ENCODE measurements around the gene DUSP23. TPM values are rescaled to one million over a fixed set of nuclear protein-coding genes. Genes with fewer than 3 reads are reported as not detected.

The DUSP23 gene
- 23.8 and 38.9 TPM in 2 replicates for total RNA-seq (2012; rRNA removed)

- peak within 1 kb of the TSS; percentile 83 for H3K4me3 ChIP-seq (ENCODE audit: low read length)
- peak within 1 kb of the TSS; percentile 78 for H3K9ac ChIP-seq (ENCODE audit: low read depth, low read length)
- H3K4me2 ChIP-seq (ENCODE audit: low read length) = peak within 1 kb of the TSS; percentile 87
- peaks cover 46% of the 10 kb centered on the region for H3K4me1 ChIP-seq (ENCODE audit: control insufficient read depth, insufficient read depth, low read length)
- no peaks in the 10 kb centered on the region for H3K36me3 ChIP-seq (ENCODE audit: insufficient read depth, low read length)
- H3K27me3 ChIP-seq (ENCODE audit: control insufficient read depth, insufficient read depth, low read length) = no peaks in the 10 kb centered on the region
- H3K9me3 ChIP-seq (replicated peaks; ENCODE audit: low read length) = no peaks in the 10 kb centered on the region
Observed at GRCh38 chr1:159780583-159781582, at the start of gene DUSP23. Gene DUSP23, plus strand, starts transcription at chr1:159780962. Its CDS starts 139 bp downstream, at chr1:159781101.

- H3K9ac ChIP-seq (ENCODE audit: low read depth, low read length) = no peak overlapping the region
Observed at GRCh38 chr1:159737238-159737916, 43.4 kb upstream of the DUSP23 start.

GRCh38 chr1:159743651-159744410 lies 36.9 kb upstream of the DUSP23 start:
- Histone ChIP-seq H3K9ac (ENCODE audit: low read depth, low read length) (no peak overlapping the region), H3K4me2 (ENCODE audit: low read length) (no peak overlapping the region), H3K4me1 (ENCODE audit: control insufficient read depth, insufficient read depth, low read length) (no peaks in the 10 kb centered on the region), H3K4me3 (ENCODE audit: low read length) (no peak overlapping the region), H3K9me3 (replicated peaks; ENCODE audit: low read length) (no peaks in the 10 kb centered on the region), H3K27me3 (ENCODE audit: control insufficient read depth, insufficient read depth, low read length) (no peaks in the 10 kb centered on the region), H3K36me3 (ENCODE audit: insufficient read depth, low read length) (no peaks in the 10 kb centered on the region)

More at GRCh38 chr1:159737238-159737916, 43.4 kb upstream of the DUSP23 start:
- Histone ChIP-seq H3K4me3 (ENCODE audit: low read length) (no peak overlapping the region), H3K27me3 (ENCODE audit: control insufficient read depth, insufficient read depth, low read length) (no peaks in the 10 kb centered on the region), H3K9me3 (replicated peaks; ENCODE audit: low read length) (no peaks in the 10 kb centered on the region), H3K4me1 (ENCODE audit: control insufficient read depth, insufficient read depth, low read length) (no peaks in the 10 kb centered on the region), H3K36me3 (ENCODE audit: insufficient read depth, low read length) (no peaks in the 10 kb centered on the region), H3K4me2 (ENCODE audit: low read length) (no peak overlapping the region)

GRCh38 chr1:159746666-159747065 lies 34.1 kb upstream of the DUSP23 start:
- no peak overlapping the region for H3K4me2 ChIP-seq (ENCODE audit: low read length)
- no peaks in the 10 kb centered on the region for H3K27me3 ChIP-seq (ENCODE audit: control insufficient read depth, insufficient read depth, low read length)
- H3K9me3 ChIP-seq (replicated peaks; ENCODE audit: low read length) = no peaks in the 10 kb centered on the region
- H3K36me3 ChIP-seq (ENCODE audit: insufficient read depth, low read length) = no peaks in the 10 kb centered on the region
- H3K4me1 ChIP-seq (ENCODE audit: control insufficient read depth, insufficient read depth, low read length) = no peaks in the 10 kb centered on the region
- no peak overlapping the region for H3K4me3 ChIP-seq (ENCODE audit: low read length)
- H3K9ac ChIP-seq (ENCODE audit: low read depth, low read length) = no peak overlapping the region

GRCh38 chr1:159748370-159748769 lies 32.4 kb upstream of the DUSP23 start:
- H3K4me1 ChIP-seq (ENCODE audit: control insufficient read depth, insufficient read depth, low read length) = peaks cover 4% of the 10 kb centered on the region
- H3K27me3 ChIP-seq (ENCODE audit: control insufficient read depth, insufficient read depth, low read length) = no peaks in the 10 kb centered on the region
- H3K36me3 ChIP-seq (ENCODE audit: insufficient read depth, low read length) = no peaks in the 10 kb centered on the region
- H3K4me3 ChIP-seq (ENCODE audit: low read length) = no peak overlapping the region
- no peak overlapping the region for H3K9ac ChIP-seq (ENCODE audit: low read depth, low read length)
- no peaks in the 10 kb centered on the region for H3K9me3 ChIP-seq (replicated peaks; ENCODE audit: low read length)
- H3K4me2 ChIP-seq (ENCODE audit: low read length) = no peak overlapping the region

- no peaks in the 10 kb centered on the region for H3K27me3 ChIP-seq (ENCODE audit: control insufficient read depth, insufficient read depth, low read length)
- peaks cover 4% of the 10 kb centered on the region for H3K4me1 ChIP-seq (ENCODE audit: control insufficient read depth, insufficient read depth, low read length)
- H3K4me2 ChIP-seq (ENCODE audit: low read length) = no peak overlapping the region
- no peak overlapping the region for H3K4me3 ChIP-seq (ENCODE audit: low read length)
- H3K9ac ChIP-seq (ENCODE audit: low read depth, low read length) = no peak overlapping the region
- H3K9me3 ChIP-seq (replicated peaks; ENCODE audit: low read length) = no peaks in the 10 kb centered on the region
- H3K36me3 ChIP-seq (ENCODE audit: insufficient read depth, low read length) = no peaks in the 10 kb centered on the region
Observed at GRCh38 chr1:159749630-159750029, 31.1 kb upstream of the DUSP23 start.

GRCh38 chr1:159750621-159751020 lies 30.1 kb upstream of the DUSP23 start:
- Histone ChIP-seq H3K4me3 (ENCODE audit: low read length) (no peak overlapping the region), H3K4me2 (ENCODE audit: low read length) (no peak overlapping the region), H3K9ac (ENCODE audit: low read depth, low read length) (no peak overlapping the region), H3K27me3 (ENCODE audit: control insufficient read depth, insufficient read depth, low read length) (no peaks in the 10 kb centered on the region), H3K9me3 (replicated peaks; ENCODE audit: low read length) (no peaks in the 10 kb centered on the region), H3K36me3 (ENCODE audit: insufficient read depth, low read length) (no peaks in the 10 kb centered on the region), H3K4me1 (ENCODE audit: control insufficient read depth, insufficient read depth, low read length) (peaks cover 4% of the 10 kb centered on the region)

GRCh38 chr1:159751031-159751430 lies 29.7 kb upstream of the DUSP23 start:
- Histone ChIP-seq H3K4me2 (ENCODE audit: low read length) (no peak overlapping the region), H3K9me3 (replicated peaks; ENCODE audit: low read length) (no peaks in the 10 kb centered on the region), H3K9ac (ENCODE audit: low read depth, low read length) (no peak overlapping the region), H3K4me1 (ENCODE audit: control insufficient read depth, insufficient read depth, low read length) (peaks cover 4% of the 10 kb centered on the region), H3K36me3 (ENCODE audit: insufficient read depth, low read length) (no peaks in the 10 kb centered on the region), H3K27me3 (ENCODE audit: control insufficient read depth, insufficient read depth, low read length) (no peaks in the 10 kb centered on the region), H3K4me3 (ENCODE audit: low read length) (no peak overlapping the region)

- Histone ChIP-seq H3K4me3 (ENCODE audit: low read length) (no peak overlapping the region), H3K4me2 (ENCODE audit: low read length) (no peak overlapping the region), H3K4me1 (ENCODE audit: control insufficient read depth, insufficient read depth, low read length) (peaks cover 4% of the 10 kb centered on the region), H3K9ac (ENCODE audit: low read depth, low read length) (no peak overlapping the region), H3K9me3 (replicated peaks; ENCODE audit: low read length) (no peaks in the 10 kb centered on the region), H3K27me3 (ENCODE audit: control insufficient read depth, insufficient read depth, low read length) (no peaks in the 10 kb centered on the region), H3K36me3 (ENCODE audit: insufficient read depth, low read length) (no peaks in the 10 kb centered on the region)
Observed at GRCh38 chr1:159752135-159752580, 28.6 kb upstream of the DUSP23 start.

GRCh38 chr1:159753386-159753785 lies 27.4 kb upstream of the DUSP23 start:
- Histone ChIP-seq H3K4me3 (ENCODE audit: low read length) (no peak overlapping the region), H3K27me3 (ENCODE audit: control insufficient read depth, insufficient read depth, low read length) (no peaks in the 10 kb centered on the region), H3K4me2 (ENCODE audit: low read length) (no peak overlapping the region), H3K9me3 (replicated peaks; ENCODE audit: low read length) (no peaks in the 10 kb centered on the region), H3K4me1 (ENCODE audit: control insufficient read depth, insufficient read depth, low read length) (peaks cover 4% of the 10 kb centered on the region), H3K9ac (ENCODE audit: low read depth, low read length) (no peak overlapping the region), H3K36me3 (ENCODE audit: insufficient read depth, low read length) (no peaks in the 10 kb centered on the region)

GRCh38 chr1:159755451-159756007 lies 25.2 kb upstream of the DUSP23 start:
- no peak overlapping the region for H3K4me3 ChIP-seq (ENCODE audit: low read length)
- no peaks in the 10 kb centered on the region for H3K36me3 ChIP-seq (ENCODE audit: insufficient read depth, low read length)
- H3K9ac ChIP-seq (ENCODE audit: low read depth, low read length) = no peak overlapping the region
- H3K27me3 ChIP-seq (ENCODE audit: control insufficient read depth, insufficient read depth, low read length) = no peaks in the 10 kb centered on the region
- no peaks in the 10 kb centered on the region for H3K9me3 ChIP-seq (replicated peaks; ENCODE audit: low read length)
- H3K4me2 ChIP-seq (ENCODE audit: low read length) = no peak overlapping the region
- H3K4me1 ChIP-seq (ENCODE audit: control insufficient read depth, insufficient read depth, low read length) = peaks cover 4% of the 10 kb centered on the region

Measured in skeletal muscle satellite cell (primary cell).